GM10248 (cell line): Measurements from ENCODE around the gene SCUBE1.

Experiments
- CTCF ChIA-PET: fragments of 300-600 bp; sonication (Branson Sonifier 250); formaldehyde crosslinking; extraction: SDS; loops from one replicate; lab custom pipeline; 2021; ENCODE audit warnings: antibody characterized with exemption; lab: Yijun Ruan, JAX
- POLR2A ChIA-PET: fragments of 350-650 bp; sonication (Branson Sonifier 250); formaldehyde crosslinking; extraction: SDS; loops from one replicate; lab custom pipeline; 2020; ENCODE audit warnings: antibody characterized with exemption; lab: Yijun Ruan, JAX
- DNase-seq: peaks from one replicate; pipeline ENCODE4 v3.0.0; 2012; ENCODE audit errors: extremely low spot score
- TF ChIP-seq, protein P1 (sequence below): IDR thresholded peaks from 2 replicates; pipeline ENCODE4 v1.5.1; 2012; ENCODE audit warnings: mild to moderate bottlenecking, low read depth; ENCODE audit errors: extremely low read depth, missing control alignments, control extremely low read depth

The SCUBE1 gene

DNA sequence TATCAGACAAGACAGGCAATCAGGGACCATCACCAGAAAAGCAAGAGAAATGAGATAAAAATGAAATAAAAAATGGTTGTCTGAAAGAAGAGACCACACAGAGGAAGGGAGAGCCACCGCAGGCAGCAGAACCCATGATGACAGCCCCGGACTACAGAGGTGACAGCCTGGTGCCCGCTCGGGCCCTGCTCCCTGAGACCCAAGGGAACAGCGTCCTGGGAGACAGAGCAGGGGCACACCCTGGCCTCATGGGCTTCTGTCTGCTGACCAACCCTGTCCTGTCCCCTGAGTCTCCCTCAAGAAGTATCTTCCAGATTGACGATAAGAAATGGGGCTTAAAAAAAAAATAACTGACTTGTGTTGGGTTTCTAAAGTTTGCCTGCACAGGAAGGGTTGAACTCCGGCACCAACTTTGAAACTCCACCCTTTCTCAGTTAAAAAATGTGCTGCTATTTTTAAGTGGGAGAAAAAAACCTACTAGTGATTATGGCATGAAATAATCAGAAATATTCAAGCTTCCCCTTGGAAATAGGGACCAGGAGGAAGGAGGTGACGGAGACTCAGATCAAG, 86.1 kb downstream of the SCUBE1 start:
- no peak for DNase-seq
- TF ChIP-seq, protein P1, sequence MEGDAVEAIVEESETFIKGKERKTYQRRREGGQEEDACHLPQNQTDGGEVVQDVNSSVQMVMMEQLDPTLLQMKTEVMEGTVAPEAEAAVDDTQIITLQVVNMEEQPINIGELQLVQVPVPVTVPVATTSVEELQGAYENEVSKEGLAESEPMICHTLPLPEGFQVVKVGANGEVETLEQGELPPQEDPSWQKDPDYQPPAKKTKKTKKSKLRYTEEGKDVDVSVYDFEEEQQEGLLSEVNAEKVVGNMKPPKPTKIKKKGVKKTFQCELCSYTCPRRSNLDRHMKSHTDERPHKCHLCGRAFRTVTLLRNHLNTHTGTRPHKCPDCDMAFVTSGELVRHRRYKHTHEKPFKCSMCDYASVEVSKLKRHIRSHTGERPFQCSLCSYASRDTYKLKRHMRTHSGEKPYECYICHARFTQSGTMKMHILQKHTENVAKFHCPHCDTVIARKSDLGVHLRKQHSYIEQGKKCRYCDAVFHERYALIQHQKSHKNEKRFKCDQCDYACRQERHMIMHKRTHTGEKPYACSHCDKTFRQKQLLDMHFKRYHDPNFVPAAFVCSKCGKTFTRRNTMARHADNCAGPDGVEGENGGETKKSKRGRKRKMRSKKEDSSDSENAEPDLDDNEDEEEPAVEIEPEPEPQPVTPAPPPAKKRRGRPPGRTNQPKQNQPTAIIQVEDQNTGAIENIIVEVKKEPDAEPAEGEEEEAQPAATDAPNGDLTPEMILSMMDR: no peak
- POLR2A ChIA-PET: no interaction called here
- CTCF ChIA-PET: no interaction called here

DNA sequence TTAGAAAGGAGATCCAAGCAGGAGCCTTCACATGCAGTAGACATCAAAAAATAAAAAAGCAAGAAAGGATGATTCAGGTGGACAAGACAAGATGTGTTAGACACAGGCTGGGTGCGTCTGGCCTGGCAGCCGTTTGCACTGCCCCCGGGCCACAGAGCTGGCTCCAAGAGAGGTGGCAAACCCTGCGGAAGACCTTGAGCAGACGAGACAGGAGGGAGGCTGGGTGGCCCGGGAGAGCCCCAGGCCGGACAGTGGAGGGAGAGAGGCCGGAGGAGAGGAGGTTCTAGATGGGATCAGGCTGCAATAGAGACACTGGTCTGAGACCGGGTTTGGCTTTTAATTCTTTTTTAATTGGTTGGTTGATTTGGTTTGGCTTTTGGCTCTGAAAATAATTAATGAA, 86.6 kb downstream of the SCUBE1 start:
- TF ChIP-seq, protein P1: no peak
- DNase-seq: no peak
- CTCF ChIA-PET: no interaction called here
- POLR2A ChIA-PET: no interaction called here

- CTCF ChIA-PET: no interaction called here
- no peak for DNase-seq
- POLR2A ChIA-PET: no interaction called here
- TF ChIP-seq, protein P1: no peak
These were observed 87.9 kb downstream of the SCUBE1 start for GRCh38 chr22:43255299-43255698.

- TF ChIP-seq, protein P1: no peak
- DNase-seq: no peak
- CTCF ChIA-PET: interaction anchor here (1.1 to 3.0 kb wide), 3 partner anchors 18 to 92 kb away, joined by 3 to 10 read pairs (median 5); no protein-coding TSS in a partner anchor
- POLR2A ChIA-PET: no interaction called here
These were observed 89.3 kb downstream of the SCUBE1 start for GRCh38 chr22:43253839-43254238.

- POLR2A ChIA-PET: no interaction called here
- CTCF ChIA-PET: interaction anchor here (1.5 to 3.0 kb wide), 2 partner anchors 21 to 94 kb away, joined by 3 to 10 read pairs; no protein-coding TSS in a partner anchor
- DNase-seq: no peak
- TF ChIP-seq, protein P1: no peak
These were observed 90.9 kb downstream of the SCUBE1 start for GRCh38 chr22:43252319-43252718.

DNA sequence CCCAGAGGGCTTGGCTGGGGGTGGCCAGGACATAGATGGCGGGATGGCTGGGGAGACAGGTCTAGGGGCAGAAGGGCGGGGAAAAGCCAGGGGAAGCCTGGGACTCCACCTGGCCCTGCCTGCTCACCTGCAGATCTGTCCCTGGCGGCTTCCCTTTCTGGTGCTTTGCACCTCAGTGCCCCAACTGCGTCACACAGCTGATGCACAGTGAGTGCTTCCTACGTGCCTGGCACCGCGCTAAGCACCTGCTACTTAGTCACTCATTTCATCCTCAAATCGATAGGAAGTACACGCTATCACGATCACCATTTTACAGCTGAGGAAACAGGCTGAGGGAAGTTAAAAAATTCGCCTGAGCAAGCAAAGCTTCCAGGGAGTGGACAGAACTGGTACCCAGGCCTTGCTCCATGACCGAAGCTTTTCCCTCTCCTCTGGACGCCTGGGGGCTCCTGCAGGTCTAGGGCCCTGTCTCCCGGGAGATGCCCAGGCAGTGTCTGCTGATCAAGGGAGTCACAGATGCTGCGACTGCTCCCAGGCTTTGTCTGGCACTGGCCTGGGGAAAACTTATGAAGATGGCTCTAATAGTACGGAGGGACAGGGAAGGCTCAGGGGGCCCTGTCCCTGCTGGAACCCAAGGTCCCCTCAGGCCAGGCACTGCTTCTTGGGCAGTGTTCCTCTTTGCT, 93.2 kb downstream of the SCUBE1 start:
- DNase-seq: no peak
- POLR2A ChIA-PET: no interaction called here
- TF ChIP-seq, protein P1: no peak
- CTCF ChIA-PET: interaction anchor here (1.9 kb wide), 1 partner anchor 18 kb away, joined by 4 read pairs; no protein-coding TSS in a partner anchor
